ENCODE data around the gene FAM181B.
"Not testable (repeated sequence)": the region's sequence is repeated elsewhere in the genome, so short reads cannot be mapped to it uniquely, and the experiment has no call there.

Gene FAM181B

DNA sequence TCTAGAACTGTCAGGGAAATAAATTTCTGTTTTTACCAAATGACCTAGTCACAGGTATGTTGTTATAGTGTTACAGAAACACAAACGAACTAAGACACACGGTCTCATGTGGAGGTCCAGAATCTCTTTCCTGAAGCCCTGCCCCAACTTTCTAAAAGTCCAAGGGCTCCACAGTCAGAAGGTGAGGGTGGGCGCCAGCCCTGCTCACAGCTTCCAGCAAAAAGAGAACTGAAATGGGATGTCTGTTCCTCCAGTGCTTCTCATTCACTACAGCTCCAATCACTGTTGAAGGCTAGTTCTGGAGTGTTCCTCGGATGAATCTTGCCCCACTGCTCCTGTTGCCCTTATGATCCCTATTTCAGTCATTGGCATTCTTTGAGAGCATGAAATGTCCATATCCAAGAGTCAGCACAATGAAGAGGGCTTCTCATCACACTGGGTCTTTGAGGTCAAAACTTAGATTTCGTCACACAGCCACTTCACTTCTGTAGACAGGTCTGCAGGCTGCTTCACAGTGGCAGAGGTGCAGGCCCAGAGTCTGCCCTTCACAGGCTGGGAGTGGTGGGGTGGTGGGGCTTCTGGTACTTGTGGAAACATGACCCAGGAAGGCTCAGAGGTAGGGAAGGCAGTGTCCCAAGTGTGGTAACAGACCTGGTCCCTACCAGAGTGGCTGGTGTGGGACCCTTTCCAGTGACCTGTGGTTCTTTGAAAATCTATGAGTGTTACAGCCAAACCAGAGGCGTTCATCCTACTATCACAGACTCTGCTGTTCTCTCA is 34.9 kb downstream of the FAM181B start:
- Histone ChIP-seq H3K4me3 (ENCODE audit: low read depth in 1 of 2, low read length in 1 of 2) (no peak overlapping the region), H3K9me3 (no peaks in the 10 kb centered on the region), H3K4me1 (ENCODE audit: control insufficient read depth in 1 of 2, insufficient read depth in 1 of 2, low read depth in 1 of 2, low read length in 1 of 2) (no peaks in the 10 kb centered on the region), H3K36me3 (no peaks in the 10 kb centered on the region), H3K27me3 (peaks cover 20% of the 10 kb centered on the region), H3K27ac (no peak overlapping the region)
- TF ChIP-seq, protein P1, sequence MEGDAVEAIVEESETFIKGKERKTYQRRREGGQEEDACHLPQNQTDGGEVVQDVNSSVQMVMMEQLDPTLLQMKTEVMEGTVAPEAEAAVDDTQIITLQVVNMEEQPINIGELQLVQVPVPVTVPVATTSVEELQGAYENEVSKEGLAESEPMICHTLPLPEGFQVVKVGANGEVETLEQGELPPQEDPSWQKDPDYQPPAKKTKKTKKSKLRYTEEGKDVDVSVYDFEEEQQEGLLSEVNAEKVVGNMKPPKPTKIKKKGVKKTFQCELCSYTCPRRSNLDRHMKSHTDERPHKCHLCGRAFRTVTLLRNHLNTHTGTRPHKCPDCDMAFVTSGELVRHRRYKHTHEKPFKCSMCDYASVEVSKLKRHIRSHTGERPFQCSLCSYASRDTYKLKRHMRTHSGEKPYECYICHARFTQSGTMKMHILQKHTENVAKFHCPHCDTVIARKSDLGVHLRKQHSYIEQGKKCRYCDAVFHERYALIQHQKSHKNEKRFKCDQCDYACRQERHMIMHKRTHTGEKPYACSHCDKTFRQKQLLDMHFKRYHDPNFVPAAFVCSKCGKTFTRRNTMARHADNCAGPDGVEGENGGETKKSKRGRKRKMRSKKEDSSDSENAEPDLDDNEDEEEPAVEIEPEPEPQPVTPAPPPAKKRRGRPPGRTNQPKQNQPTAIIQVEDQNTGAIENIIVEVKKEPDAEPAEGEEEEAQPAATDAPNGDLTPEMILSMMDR (IDR thresholded peaks at IDR 0.05): no peak

DNA sequence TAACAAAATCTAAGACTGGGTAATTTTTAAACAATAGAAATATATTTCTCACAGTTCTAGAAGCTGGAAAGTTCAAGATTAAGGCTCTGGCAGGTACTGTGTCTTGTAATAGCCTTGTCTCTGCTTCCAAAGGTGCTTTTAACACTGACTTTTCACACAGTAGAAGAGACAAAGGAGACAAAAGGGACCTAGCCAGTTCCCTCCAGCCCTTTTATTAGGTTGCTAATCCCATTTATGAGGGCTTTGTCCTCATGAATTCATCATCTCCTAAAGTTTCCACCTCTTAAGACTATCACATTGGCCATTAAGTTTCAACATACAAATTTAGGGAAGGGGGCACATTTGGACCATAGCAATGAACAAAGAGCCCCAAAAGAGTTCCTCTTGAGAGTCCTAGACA is 40.7 kb downstream of the FAM181B start:
- Histone ChIP-seq H3K36me3 (no peaks in the 10 kb centered on the region), H3K27ac (no peak overlapping the region), H3K27me3 (peaks cover 20% of the 10 kb centered on the region), H3K4me1 (ENCODE audit: control insufficient read depth in 1 of 2, insufficient read depth in 1 of 2, low read depth in 1 of 2, low read length in 1 of 2) (no peaks in the 10 kb centered on the region), H3K9me3 (no peaks in the 10 kb centered on the region), H3K4me3 (ENCODE audit: low read depth in 1 of 2, low read length in 1 of 2) (no peak overlapping the region)
- TF ChIP-seq, protein P1 (IDR thresholded peaks at IDR 0.05): no peak

DNA sequence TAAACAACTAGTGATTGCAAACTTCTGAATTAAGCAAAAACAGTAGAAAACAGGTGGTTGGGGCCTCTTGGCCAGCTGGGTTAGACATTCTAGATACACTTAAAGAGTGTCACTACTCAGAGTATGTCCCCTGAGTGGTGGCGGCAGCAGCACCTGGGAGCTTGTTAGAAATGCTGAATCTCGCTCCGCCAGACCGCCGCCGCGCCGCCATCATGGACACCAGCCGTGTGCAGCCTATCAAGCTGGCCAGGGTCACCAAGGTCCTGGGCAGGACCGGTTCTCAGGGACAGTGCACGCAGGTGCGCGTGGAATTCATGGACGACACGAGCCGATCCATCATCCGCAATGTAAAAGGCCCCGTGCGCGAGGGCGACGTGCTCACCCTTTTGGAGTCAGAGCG is 44.3 kb downstream of the FAM181B start:
- not testable (repeated sequence) for H3K9me3 ChIP-seq; H3K4me3 ChIP-seq (ENCODE audit: low read depth in 1 of 2, low read length in 1 of 2); H3K27me3 ChIP-seq

DNA sequence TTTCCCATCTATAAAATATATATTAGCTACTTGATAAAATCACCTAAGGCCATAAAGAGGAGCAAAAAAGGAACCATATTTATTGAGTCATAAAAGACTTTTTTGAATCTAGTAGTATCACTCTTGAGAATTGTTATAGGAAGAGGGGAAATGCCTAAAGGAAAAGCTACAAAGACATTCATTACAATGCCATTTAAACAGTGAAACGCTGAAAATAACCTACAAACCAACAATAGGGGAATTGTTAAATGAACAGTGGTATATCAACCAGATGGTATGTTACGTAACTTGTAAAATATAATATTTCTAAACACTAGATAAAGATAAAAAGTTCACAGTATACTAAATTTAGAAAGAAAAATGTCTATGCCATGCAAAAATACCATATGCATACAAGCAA is 47.5 kb downstream of the FAM181B start:
- H3K27ac ChIP-seq: no peak overlapping the region
- H3K27me3 ChIP-seq: peaks cover 12% of the 10 kb centered on the region
- H3K9me3 ChIP-seq: no peaks in the 10 kb centered on the region
- no peaks in the 10 kb centered on the region for H3K36me3 ChIP-seq
- H3K4me3 ChIP-seq (ENCODE audit: low read depth in 1 of 2, low read length in 1 of 2): no peak overlapping the region
- H3K4me1 ChIP-seq (ENCODE audit: control insufficient read depth in 1 of 2, insufficient read depth in 1 of 2, low read depth in 1 of 2, low read length in 1 of 2): no peaks in the 10 kb centered on the region
- TF ChIP-seq, protein P1 (IDR thresholded peaks at IDR 0.05): no peak

More for the DNA sequence above, 44.3 kb downstream of the FAM181B start:
- H3K4me1 ChIP-seq (ENCODE audit: control insufficient read depth in 1 of 2, insufficient read depth in 1 of 2, low read depth in 1 of 2, low read length in 1 of 2); H3K27ac ChIP-seq; H3K36me3 ChIP-seq: not testable (repeated sequence)

DNA sequence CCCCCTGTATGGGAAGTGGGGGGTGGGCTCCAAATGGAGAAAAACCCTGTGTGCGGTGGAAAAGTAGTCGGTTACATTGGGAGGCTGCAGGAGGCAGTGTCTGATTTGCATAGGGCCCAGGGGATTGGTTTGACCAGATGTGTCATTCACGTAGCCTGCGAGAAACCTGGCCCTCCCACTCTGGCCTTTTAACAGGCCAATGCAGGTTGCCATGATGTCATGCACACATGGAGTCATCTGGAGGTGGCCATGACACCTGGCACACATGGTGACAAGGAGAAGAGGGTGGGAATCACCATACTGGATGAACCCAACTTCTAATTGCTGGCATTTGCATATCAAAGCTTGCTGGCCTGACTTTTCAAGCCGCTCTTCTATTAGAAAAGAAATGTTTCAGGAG is 50.6 kb downstream of the FAM181B start:
- Histone ChIP-seq H3K27ac (no peak overlapping the region), H3K4me3 (ENCODE audit: low read depth in 1 of 2, low read length in 1 of 2) (no peak overlapping the region), H3K9me3 (no peaks in the 10 kb centered on the region), H3K27me3 (peaks cover 12% of the 10 kb centered on the region), H3K4me1 (ENCODE audit: control insufficient read depth in 1 of 2, insufficient read depth in 1 of 2, low read depth in 1 of 2, low read length in 1 of 2) (no peaks in the 10 kb centered on the region), H3K36me3 (no peaks in the 10 kb centered on the region)
- TF ChIP-seq, protein P1 (IDR thresholded peaks at IDR 0.05): no peak

DNA sequence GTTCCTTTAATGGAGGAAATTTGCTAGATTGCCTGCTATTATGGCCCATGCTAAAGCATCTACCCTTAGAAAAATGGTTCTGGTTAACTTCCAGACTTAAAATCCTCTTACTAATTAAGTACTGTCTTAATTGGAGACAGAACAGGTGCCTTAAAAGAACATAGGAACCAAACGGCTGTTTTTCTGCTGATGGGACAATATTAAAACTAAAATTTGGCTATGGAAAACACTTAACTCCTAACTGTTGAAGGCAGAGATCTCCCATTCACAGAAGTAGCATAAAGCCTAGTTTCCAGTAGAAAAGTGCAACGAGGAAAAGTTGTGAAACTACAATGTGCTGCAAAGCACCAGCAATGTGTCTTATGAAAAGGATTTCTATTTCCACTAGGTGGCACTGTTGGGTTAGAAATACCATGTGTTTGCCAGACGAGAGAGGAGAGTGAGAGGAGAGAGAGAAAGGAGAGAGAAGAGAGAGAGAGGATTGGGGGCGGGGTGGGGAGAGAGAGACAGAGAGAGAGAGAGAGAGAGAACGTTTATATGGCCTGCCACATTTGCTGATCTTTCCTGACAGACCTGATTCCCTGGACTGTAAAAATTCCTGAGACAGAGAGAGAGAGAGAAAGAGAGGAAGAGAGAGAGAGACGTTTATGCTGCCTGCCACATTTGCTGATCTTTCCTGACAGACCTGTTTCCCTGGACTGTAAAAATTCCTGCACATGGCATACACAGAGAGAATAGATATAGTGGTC is 51.5 kb downstream of the FAM181B start:
- TF ChIP-seq, protein P1 (IDR thresholded peaks at IDR 0.05): no peak
- Histone ChIP-seq H3K27ac (no peak overlapping the region), H3K27me3 (peaks cover 12% of the 10 kb centered on the region), H3K4me3 (ENCODE audit: low read depth in 1 of 2, low read length in 1 of 2) (no peak overlapping the region), H3K4me1 (ENCODE audit: control insufficient read depth in 1 of 2, insufficient read depth in 1 of 2, low read depth in 1 of 2, low read length in 1 of 2) (no peaks in the 10 kb centered on the region), H3K9me3 (no peaks in the 10 kb centered on the region), H3K36me3 (no peaks in the 10 kb centered on the region)

All from neutrophil (primary cell).